Cardiac fibroblast (primary cell): ENCODE measurements around the gene MAZ.
A peak's percentile ranks its signal among the peaks of the same experiment; 100 is the strongest.

Experiments
- DNase-seq, 2 donors: peaks; one replicate each; pipeline versions ENCODE4 v3.0.0 to v3.0.0-alpha.2; 2010; ENCODE audit warnings: low read depth in 2 of 2
- H3K4me3 ChIP-seq, 2 donors: replicated peaks in 1 of 2; 1 replicate in 1 of 2; 2 replicates in 1 of 2; pipeline ENCODE4 v1.5.1; 2011; ENCODE audit warnings: low read depth in 2 of 2, low read length in 2 of 2, mild to moderate bottlenecking in 2 of 2, moderate library complexity in 1 of 2
- TF ChIP-seq, protein P1 (sequence below): IDR thresholded peaks from one replicate; pipeline ENCODE4 v1.5.1; 2011; ENCODE audit warnings: low read depth, mild to moderate bottlenecking, low read length, inconsistent platforms

The MAZ gene

GRCh38 chr16:29820730-29821642, 14.7 kb downstream of the MAZ start:
- TF ChIP-seq, protein P1, sequence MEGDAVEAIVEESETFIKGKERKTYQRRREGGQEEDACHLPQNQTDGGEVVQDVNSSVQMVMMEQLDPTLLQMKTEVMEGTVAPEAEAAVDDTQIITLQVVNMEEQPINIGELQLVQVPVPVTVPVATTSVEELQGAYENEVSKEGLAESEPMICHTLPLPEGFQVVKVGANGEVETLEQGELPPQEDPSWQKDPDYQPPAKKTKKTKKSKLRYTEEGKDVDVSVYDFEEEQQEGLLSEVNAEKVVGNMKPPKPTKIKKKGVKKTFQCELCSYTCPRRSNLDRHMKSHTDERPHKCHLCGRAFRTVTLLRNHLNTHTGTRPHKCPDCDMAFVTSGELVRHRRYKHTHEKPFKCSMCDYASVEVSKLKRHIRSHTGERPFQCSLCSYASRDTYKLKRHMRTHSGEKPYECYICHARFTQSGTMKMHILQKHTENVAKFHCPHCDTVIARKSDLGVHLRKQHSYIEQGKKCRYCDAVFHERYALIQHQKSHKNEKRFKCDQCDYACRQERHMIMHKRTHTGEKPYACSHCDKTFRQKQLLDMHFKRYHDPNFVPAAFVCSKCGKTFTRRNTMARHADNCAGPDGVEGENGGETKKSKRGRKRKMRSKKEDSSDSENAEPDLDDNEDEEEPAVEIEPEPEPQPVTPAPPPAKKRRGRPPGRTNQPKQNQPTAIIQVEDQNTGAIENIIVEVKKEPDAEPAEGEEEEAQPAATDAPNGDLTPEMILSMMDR, result no peak
- peak overlapping the region; percentile 75 to 80 for H3K4me3 ChIP-seq
- DNase-seq, result peak in 1 of 2 donors; percentile 45

- H3K4me3 ChIP-seq, result peak overlapping the region; percentile 75 to 80
- TF ChIP-seq, protein P1, result no peak
- DNase-seq, result peak; percentile 78 to 79
Observed at GRCh38 chr16:29821643-29822115, 15.3 kb downstream of the MAZ start.

DNA sequence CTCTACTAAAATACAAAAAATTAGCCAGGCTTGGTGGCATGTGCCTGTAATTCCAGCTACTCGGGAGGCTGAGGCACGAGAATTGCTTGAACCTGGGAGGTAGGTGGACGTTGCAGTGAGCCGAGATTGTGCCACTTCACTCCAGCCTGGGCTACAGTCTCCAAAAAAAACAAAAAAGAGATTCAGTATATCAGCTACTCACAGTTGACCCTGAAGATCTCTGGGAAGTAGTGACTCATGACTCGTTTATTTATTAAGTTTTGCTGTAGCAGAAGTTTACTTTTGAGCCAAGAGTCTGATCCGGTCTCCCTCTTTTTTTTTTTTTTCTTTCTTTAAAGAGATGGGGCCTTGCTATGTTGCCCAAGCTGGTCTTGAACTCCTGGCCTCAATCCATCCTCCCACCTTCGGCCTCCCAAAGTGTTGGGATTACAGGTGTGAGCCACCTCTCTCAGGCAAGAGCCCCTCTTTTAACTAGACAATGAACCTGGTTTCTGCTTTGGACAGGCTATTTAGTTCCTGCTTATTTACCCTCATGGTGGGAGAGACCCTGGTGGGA, 18.3 kb downstream of the MAZ start:
- H3K4me3 ChIP-seq, result peak overlapping the region in 1 of 2 donors; percentile 21
- DNase-seq, result peak; percentile 67 to 73
- TF ChIP-seq, protein P1, result no peak

GRCh38 chr16:29825145-29826044, 19.1 kb downstream of the MAZ start:
- peak overlapping the region in 1 of 2 donors; percentile 28 for H3K4me3 ChIP-seq
- TF ChIP-seq, protein P1, result no peak
- DNase-seq, result peak; percentile 75 to 88

DNA sequence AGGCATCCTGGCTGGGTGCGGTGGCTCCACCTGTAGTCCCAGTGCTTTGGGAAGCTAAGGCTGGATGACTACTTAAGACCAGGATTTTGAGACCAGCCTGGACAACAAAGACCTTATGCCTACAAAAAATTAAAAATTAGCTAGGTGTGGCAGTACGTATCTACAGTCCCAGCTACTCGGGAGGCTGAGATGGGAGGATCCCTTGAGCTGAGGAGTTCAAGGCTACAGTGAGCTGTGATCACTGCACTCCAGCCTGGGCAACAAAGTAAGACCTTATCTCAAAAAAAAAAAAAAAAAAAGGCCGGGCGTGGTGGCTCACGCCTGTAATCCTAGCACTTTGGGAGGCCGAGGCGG, 20.0 kb downstream of the MAZ start:
- TF ChIP-seq, protein P1, result no peak
- DNase-seq, result no peak
- no peak overlapping the region for H3K4me3 ChIP-seq

DNA sequence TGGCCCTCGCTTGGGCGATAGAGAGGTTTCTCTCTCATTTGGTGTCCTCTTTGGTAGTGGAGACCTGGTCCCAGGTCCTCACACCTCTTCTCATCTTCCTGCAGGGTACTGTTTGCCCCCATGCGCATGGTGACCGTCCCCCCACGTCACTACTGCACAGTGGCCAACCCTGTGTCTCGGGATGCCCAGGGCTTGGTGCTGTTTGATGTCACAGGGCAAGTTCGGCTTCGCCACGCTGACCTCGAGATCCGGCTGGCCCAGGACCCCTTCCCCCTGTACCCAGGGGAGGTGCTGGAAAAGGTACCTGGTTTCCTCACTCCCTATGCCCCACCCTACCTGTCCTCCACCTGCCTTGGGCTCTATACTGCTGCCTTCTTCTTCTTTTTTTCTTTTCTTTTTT, 24.4 kb downstream of the MAZ start:
- no peak overlapping the region for H3K4me3 ChIP-seq
- TF ChIP-seq, protein P1, result no peak
- no peak for DNase-seq
